GM19463 (cell line): ENCODE results near the gene BZW2.

Experiments used
- ATAC-seq: cut with Tn5 transposase; IDR thresholded peaks from one replicate; pipeline ENCODE4 v1.9.1; 2021; ENCODE audit warnings: mild to moderate bottlenecking, moderate library complexity; ENCODE audit not compliant: unreplicated experiment

Gene BZW2

DNA sequence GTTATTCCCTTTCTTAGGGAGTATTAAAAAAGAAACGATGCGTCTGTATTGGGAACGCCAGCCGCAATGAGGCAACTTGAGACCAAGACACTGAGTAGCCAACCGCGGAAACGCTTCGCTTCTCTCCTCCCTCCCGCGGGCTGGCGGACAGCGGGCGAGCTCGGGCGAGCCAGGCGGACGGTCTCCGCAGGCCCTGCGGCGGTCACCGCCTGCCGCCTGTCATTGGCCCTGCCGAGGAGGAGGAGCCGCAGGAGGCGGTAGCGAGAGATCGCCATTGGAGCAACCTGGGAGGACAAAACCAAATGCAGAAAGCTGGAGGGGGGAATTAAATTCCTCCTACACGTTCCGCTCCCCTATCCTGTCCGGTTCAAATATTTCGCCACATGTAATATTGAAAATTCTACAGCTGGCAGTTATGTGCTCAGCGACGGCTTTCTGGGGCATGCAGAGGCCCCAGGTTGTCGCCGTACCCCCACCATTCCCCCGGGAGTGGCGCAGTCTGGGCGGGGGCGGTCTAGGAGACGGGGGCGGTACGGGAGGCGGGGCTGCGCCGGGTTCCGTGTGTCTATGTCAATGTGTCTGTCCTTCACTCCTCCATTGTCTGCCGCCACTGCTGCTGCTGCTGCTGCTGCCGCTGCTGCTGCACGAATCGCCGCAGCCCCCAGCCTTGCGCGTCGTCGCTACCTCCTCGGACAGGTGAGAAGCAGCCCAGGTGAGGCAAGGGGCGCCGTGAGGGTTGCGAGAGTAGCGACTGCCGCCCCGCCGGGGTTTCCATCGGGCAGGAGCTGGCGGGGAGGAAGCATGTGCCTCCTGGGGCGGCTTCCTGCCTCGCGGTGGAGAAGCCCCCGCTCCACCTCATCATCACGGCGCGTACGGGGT is at the start of gene BZW2, which contains the start of gene ANKMY2:
Gene BZW2, plus strand, starts transcription at position 589 of the 879 bp plus-strand sequence. CDS start 19,263 bp downstream, outside the sequence.
Gene ANKMY2, minus strand, starts transcription at position 162 of the 879 bp plus-strand sequence. CDS start 181 bp downstream, outside the sequence.
- ATAC-seq: peak; percentile 95

DNA sequence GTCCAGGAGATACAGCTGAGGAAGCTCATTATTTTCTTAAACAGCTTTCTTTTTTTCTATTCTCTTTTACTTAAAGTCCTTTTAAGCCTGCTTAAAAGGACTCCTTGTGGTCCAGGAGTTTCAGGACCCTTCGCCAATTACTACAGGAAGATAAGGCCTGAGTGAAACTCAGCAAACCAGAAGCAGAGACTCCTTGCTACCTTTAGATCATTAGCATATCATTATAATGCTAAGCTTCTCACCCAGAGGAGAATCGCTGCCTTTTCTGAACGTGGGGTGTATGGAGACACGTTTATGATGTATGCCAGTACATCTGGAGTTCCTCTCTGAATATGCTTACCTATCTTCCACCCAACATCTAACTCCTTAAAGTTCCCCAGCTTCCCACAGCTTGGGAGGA is 48.0 kb upstream of the BZW2 start:
- no peak for ATAC-seq

- ATAC-seq: no peak
These were observed 46.1 kb upstream of the BZW2 start for GRCh38 chr7:16599860-16600259.

DNA sequence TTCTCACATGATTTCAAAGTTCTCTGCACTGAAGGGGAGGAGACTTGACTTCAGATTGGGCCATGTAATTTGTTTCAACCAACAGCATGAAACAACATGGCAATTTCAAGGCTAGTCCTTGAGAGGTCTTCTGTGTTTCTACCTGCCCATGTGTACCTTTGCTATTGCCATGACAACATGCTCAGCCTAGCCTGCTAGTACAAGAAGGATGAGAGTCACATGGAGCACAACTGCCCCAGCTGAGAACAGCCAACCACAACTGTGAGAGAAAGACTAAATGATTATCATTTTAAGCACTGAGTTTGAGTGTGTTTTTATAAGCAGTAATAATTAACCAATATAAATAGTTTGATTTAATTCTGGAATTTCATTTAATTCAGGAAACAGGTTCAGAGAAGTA is 42.3 kb upstream of the BZW2 start:
- no peak for ATAC-seq

- no peak for ATAC-seq
These were observed 41.9 kb upstream of the BZW2 start for GRCh38 chr7:16604054-16604453.

DNA sequence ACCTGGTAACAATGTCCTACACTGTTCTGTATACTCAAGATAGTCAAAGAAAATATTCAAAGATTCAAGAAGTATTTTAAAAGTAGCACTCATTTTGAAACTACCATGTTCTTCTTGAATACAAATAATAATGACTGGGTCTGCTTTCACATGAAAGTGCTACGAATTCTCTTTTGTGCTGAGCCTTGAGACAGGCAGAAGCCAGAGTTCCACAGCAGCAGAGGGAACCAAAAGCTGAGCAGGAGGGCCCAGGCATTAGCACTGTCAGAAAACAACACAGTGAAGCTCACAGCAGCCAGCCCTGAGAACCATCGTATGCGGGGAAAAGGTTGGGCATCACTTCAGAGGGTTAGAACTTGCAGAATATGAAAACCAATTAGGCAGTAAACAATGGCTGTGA is 39.3 kb upstream of the BZW2 start:
- ATAC-seq: no peak

- ATAC-seq: peak; percentile 85
These were observed 36.0 kb upstream of the BZW2 start for GRCh38 chr7:16609842-16610450.

- no peak for ATAC-seq
These were observed 34.3 kb upstream of the BZW2 start for GRCh38 chr7:16611711-16612110.

GRCh38 chr7:16615228-16615627 is 30.8 kb upstream of the BZW2 start:
- ATAC-seq: no peak

GRCh38 chr7:16616122-16616521 is 29.9 kb upstream of the BZW2 start:
- no peak for ATAC-seq

- ATAC-seq: no peak
These were observed 29.4 kb upstream of the BZW2 start for GRCh38 chr7:16616542-16616941.

DNA sequence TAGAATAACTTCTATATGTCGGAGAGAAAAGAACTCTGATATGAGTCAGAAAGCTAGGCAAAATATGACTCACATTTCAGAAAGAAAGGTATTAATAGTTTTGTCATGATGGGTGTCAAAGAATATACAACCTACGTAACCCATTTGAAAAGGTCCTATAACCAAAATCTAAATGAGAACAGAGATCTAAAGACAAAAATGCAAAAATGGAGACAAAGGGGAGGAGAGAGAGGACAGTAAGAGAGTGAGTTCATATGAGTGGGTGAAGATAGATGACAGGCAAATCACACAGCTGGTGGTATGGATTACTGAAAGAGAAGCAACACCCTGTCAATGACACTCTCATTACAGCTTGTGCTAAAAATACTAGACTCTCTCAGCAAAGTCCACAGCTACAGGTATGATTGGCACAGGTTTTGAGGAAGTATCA is 26.0 kb upstream of the BZW2 start:
- peak; percentile 84 for ATAC-seq

GRCh38 chr7:16626388-16626787 is 19.6 kb upstream of the BZW2 start:
- ATAC-seq: no peak

GRCh38 chr7:16627236-16627635 is 18.7 kb upstream of the BZW2 start:
- ATAC-seq: no peak

GRCh38 chr7:16630654-16631053 is 15.3 kb upstream of the BZW2 start:
- no peak for ATAC-seq

DNA sequence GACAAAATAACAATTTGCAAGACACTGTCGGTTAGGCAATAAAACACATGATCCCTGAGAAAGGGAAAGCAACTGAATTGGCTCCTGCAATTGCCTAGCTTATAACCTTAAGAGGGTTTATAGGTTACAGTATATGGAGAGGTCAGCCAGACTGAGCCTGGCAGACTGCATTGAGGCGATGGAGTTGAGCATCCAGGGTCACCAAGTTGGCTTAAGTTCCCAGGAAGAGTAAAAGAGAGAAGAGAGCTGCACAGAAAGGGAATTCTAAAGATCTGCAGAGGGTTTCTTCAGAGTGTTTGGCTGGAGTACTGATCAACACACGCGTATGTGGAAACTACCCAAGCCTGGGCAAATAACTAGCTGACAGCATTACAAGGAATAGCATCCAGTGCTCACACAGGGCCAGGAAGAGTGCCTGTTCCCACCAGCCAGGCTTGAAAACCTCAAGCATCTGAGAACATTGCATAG is 11.7 kb upstream of the BZW2 start:
- no peak for ATAC-seq

GRCh38 chr7:16636555-16637101 is 9.4 kb upstream of the BZW2 start:
- ATAC-seq: no peak

- ATAC-seq: no peak
These were observed 8.6 kb upstream of the BZW2 start for GRCh38 chr7:16637379-16637778.

GRCh38 chr7:16638282-16639280 is 7.4 kb upstream of the BZW2 start:
- no peak for ATAC-seq

- no peak for ATAC-seq
These were observed 1.8 kb upstream of the BZW2 start for GRCh38 chr7:16644157-16644556.
